ENCODE data around the gene PRM2.
"Not testable (repeated sequence)": the region's sequence is repeated elsewhere in the genome, so short reads cannot be mapped to it uniquely, and the experiment has no call there.

PRM2 gene

GRCh38 chr16:11307639-11308492 is 31.6 kb upstream of the PRM2 start:
- no peak for DNase-seq (ENCODE audit: low read depth in 2 of 3, low spot score in 2 of 3)

- no peak for DNase-seq (ENCODE audit: low read depth in 2 of 3, low spot score in 2 of 3)
Observed at GRCh38 chr16:11306997-11307638, 30.8 kb upstream of the PRM2 start.

- no peak for DNase-seq (ENCODE audit: low read depth in 2 of 3, low spot score in 2 of 3)
Observed at GRCh38 chr16:11306381-11306780, 30.1 kb upstream of the PRM2 start.

GRCh38 chr16:11303405-11304138 is 27.3 kb upstream of the PRM2 start:
- no peak for DNase-seq (ENCODE audit: low read depth in 2 of 3, low spot score in 2 of 3)

- DNase-seq (ENCODE audit: low read depth in 2 of 3, low spot score in 2 of 3), result no peak
Observed at GRCh38 chr16:11302977-11303376, 26.7 kb upstream of the PRM2 start.

GRCh38 chr16:11301645-11302501 is 25.6 kb upstream of the PRM2 start:
- no peak for DNase-seq (ENCODE audit: low read depth in 2 of 3, low spot score in 2 of 3)

- DNase-seq (ENCODE audit: low read depth in 2 of 3, low spot score in 2 of 3), result no peak
Observed at GRCh38 chr16:11300560-11300892, 24.2 kb upstream of the PRM2 start.

- no peak for DNase-seq (ENCODE audit: low read depth in 2 of 3, low spot score in 2 of 3)
Observed at GRCh38 chr16:11299865-11300559, 23.7 kb upstream of the PRM2 start.

- not testable (repeated sequence) for DNase-seq (ENCODE audit: low read depth in 2 of 3, low spot score in 2 of 3)
Observed at GRCh38 chr16:11298950-11299547, 22.8 kb upstream of the PRM2 start.

GRCh38 chr16:11298143-11298900 is 22.0 kb upstream of the PRM2 start:
- no peak for DNase-seq (ENCODE audit: low read depth in 2 of 3, low spot score in 2 of 3)

GRCh38 chr16:11297492-11298142 is 21.3 kb upstream of the PRM2 start:
- peak; percentile 28 to 41 (median 31) for DNase-seq (ENCODE audit: low read depth in 2 of 3, low spot score in 2 of 3)

- no peak for DNase-seq (ENCODE audit: low read depth in 2 of 3, low spot score in 2 of 3)
Observed at GRCh38 chr16:11296706-11297491, 20.6 kb upstream of the PRM2 start.

- DNase-seq (ENCODE audit: low read depth in 2 of 3, low spot score in 2 of 3), result no peak
Observed at GRCh38 chr16:11296351-11296705, 20.0 kb upstream of the PRM2 start.

- no peak for DNase-seq (ENCODE audit: low read depth in 2 of 3, low spot score in 2 of 3)
Observed at GRCh38 chr16:11295672-11296071, 19.4 kb upstream of the PRM2 start.

GRCh38 chr16:11292076-11292748 is 15.9 kb upstream of the PRM2 start:
- DNase-seq (ENCODE audit: low read depth in 2 of 3, low spot score in 2 of 3), result no peak

GRCh38 chr16:11291091-11291703 is 14.9 kb upstream of the PRM2 start:
- no peak for DNase-seq (ENCODE audit: low read depth in 2 of 3, low spot score in 2 of 3)
